GM23338 (cell line): Measurements from ENCODE around the gene DHX38. TPM values are rescaled to one million over a fixed set of nuclear protein-coding genes. Genes with fewer than 3 reads are reported as not detected.

Experiments
- ATAC-seq: fragments of 200-7000 bp; cut with Tn5 transposase; 3 replicates; pipeline ENCODE4 v1.9.1; 2020
- DNase-seq: peaks from one replicate; pipeline ENCODE4 v3.0.0-alpha.2; 2015; ENCODE audit warnings: low spot score
- H2AFZ ChIP-seq: fragments of 200-600 bp; sonication (generic); 2 replicates; pipeline ENCODE4 v1.8.0; 2016; ENCODE audit warnings: antibody characterized with exemption, mild to moderate bottlenecking, moderate library complexity
- H3F3A ChIP-seq: fragments of 200-600 bp; sonication (generic); replicated peaks from 2 replicates; pipeline ENCODE4 v1.8.0; 2017; ENCODE audit warnings: antibody characterized with exemption, mixed run types, low read depth
- H3K27ac ChIP-seq: fragments of 200-600 bp; sonication (generic); 2 replicates; pipeline ENCODE4 v1.6.1; 2016; ENCODE audit warnings: low read depth
- H3K27me3 ChIP-seq: fragments of 200-600 bp; sonication (generic); 2 replicates; pipeline ENCODE4 v1.8.0; 2016; ENCODE audit warnings: mild to moderate bottlenecking, mixed run types, moderate library complexity; ENCODE audit not compliant: insufficient read depth
- H3K36me3 ChIP-seq: fragments of 200-600 bp; sonication (generic); 2 replicates; pipeline ENCODE4 v1.8.0; 2016; ENCODE audit warnings: mild to moderate bottlenecking; ENCODE audit not compliant: insufficient read depth
- H3K4me1 ChIP-seq: fragments of 200-600 bp; sonication (generic); 2 replicates; pipeline ENCODE4 v1.8.0; 2016; ENCODE audit warnings: mild to moderate bottlenecking, moderate library complexity; ENCODE audit not compliant: insufficient read depth
- H3K4me2 ChIP-seq: fragments of 200-600 bp; sonication (generic); 2 replicates; pipeline ENCODE4 v1.7.1; 2017; ENCODE audit warnings: mixed run types
- H3K4me3 ChIP-seq: fragments of 200-600 bp; sonication (generic); 2 replicates; pipeline ENCODE4 v1.6.1; 2016; ENCODE audit warnings: mixed run types
- H3K79me2 ChIP-seq: fragments of 200-600 bp; sonication (generic); replicated peaks from 2 replicates; pipeline ENCODE4 v1.8.0; 2017; ENCODE audit warnings: mild to moderate bottlenecking; ENCODE audit not compliant: insufficient read depth
- H3K9me2 ChIP-seq: fragments of 200-600 bp; sonication (generic); 2 replicates; pipeline ENCODE4 v1.8.0; 2017; ENCODE audit not compliant: insufficient read depth
- H4K20me1 ChIP-seq: fragments of 200-600 bp; sonication (generic); replicated peaks from 2 replicates; pipeline ENCODE4 v1.8.0; 2017; ENCODE audit warnings: mild to moderate bottlenecking; ENCODE audit not compliant: insufficient read depth
- H3K27ac Mint-ChIP-seq: 2 replicates; pipeline ENCODE4 v1.8.0; 2020; ENCODE audit warnings: inconsistent platforms, mild to moderate bottlenecking, moderate library complexity, mixed read lengths
- H3K27me3 Mint-ChIP-seq: 3 replicates; pipeline ENCODE4 v1.8.0; 2022; ENCODE audit warnings: low read depth, mild to moderate bottlenecking, moderate library complexity, mixed read lengths, inconsistent platforms; ENCODE audit not compliant: insufficient read depth, poor library complexity
- H3K36me3 Mint-ChIP-seq: 3 replicates; pipeline ENCODE4 v1.8.0; 2021; ENCODE audit warnings: low read depth, mild to moderate bottlenecking, inconsistent platforms, moderate library complexity, mixed read lengths
- H3K4me1 Mint-ChIP-seq: 3 replicates; pipeline ENCODE4 v1.8.0; 2020; ENCODE audit warnings: mild to moderate bottlenecking, inconsistent platforms, mixed read lengths
- H3K4me3 Mint-ChIP-seq: 3 replicates; pipeline ENCODE4 v1.8.0; 2021; ENCODE audit warnings: moderate library complexity, mild to moderate bottlenecking, inconsistent platforms, mixed read lengths
- H3K9me3 Mint-ChIP-seq: 3 replicates; pipeline ENCODE4 v1.8.0; 2020; ENCODE audit warnings: moderate library complexity, mild to moderate bottlenecking, inconsistent platforms, mixed read lengths
- EZH2 ChIP-seq: fragments of 200-600 bp; sonication (generic); IDR thresholded peaks from one replicate; pipeline ENCODE4 v1.8.0; 2017; ENCODE audit warnings: antibody characterized with exemption, mild to moderate bottlenecking, low read depth; ENCODE audit not compliant: unreplicated experiment
- JUNB ChIP-seq: IDR thresholded peaks from one replicate; pipeline ENCODE4 v1.6.1; 2016; ENCODE audit warnings: antibody characterized with exemption; ENCODE audit not compliant: unreplicated experiment
- NANOG ChIP-seq: IDR thresholded peaks from 2 replicates; pipeline ENCODE4 v1.6.1; 2016; ENCODE audit warnings: antibody characterized with exemption, borderline replicate concordance
- ZNF114 ChIP-seq: fragments of 250-450 bp; sonication (Bioruptor Pico); IDR thresholded peaks from 2 replicates; pipeline ENCODE4 v1.5.0; 2020; ENCODE audit warnings: mild to moderate bottlenecking, moderate library complexity
- ZNF331 ChIP-seq: fragments of 250-450 bp; sonication (Bioruptor Pico); IDR thresholded peaks from 2 replicates; pipeline ENCODE4 v1.5.0; 2020; ENCODE audit warnings: low read depth, mild to moderate bottlenecking, moderate library complexity
- polyA plus RNA-seq: library from polyadenylated mRNA; unstranded; fragments of >200 nt; fragmentation: Nextera tagmentation; extraction: Ambion mirVana; gene quantifications from 2 replicates; pipeline ENCODE4 v1.2.1, GENCODE V29; 2016
- total RNA-seq: library from RNA; depleted of rRNA; stranded (reverse); fragments of >200 nt; shearing (Covaris generic); gene quantifications from 2 replicates; pipeline ENCODE4 v1.2.3, GENCODE V29; 2014
- TF ChIP-seq, protein P1 (sequence below): fragments of 250-450 bp; sonication (Bioruptor Pico); IDR thresholded peaks from 2 replicates; pipeline ENCODE4 v1.5.0; 2020; ENCODE audit warnings: mild to moderate bottlenecking, moderate library complexity
- TF ChIP-seq, protein P2 (sequence below): IDR thresholded peaks from 2 replicates; pipeline ENCODE4 v1.6.1; 2016; ENCODE audit warnings: antibody characterized with exemption
- TF ChIP-seq, protein P3 (sequence below), 2 experiments: fragments of 200-600 bp in 1 of 2; sonication (generic) in 1 of 2; conservative IDR thresholded peaks; 2 replicates each; pipeline versions ENCODE4 v1.5.1 to v1.6.1; 2016 to 2017; ENCODE audit warnings: antibody characterized with exemption in 2 of 2, low read depth in 2 of 2, mild to moderate bottlenecking in 2 of 2, moderate library complexity in 1 of 2

DHX38 gene
- total and polyA plus RNA-seq, 2 experiments from 2014 or later: 31.4 to 46.4 TPM

DNA sequence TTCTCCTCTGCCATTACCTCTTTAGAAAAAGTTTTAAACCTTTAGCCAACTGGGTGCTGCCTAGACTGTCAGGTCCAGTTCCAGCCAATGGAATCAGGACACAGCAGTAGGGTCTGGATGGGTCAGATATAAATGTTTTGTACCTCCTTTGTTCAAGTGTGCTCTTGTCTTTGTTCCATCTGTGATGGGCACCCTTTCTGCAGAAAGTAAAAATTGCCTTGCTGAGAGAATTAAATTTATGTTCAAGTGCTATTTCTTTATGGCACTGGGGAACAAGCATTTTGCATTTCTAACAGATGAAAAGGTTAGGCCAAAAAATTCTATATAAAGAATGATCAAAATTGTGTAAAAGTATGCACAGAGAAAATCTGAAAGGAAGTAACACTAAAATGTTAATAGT is 44.5 kb upstream of the DHX38 start:
- DNase-seq: no peak
- H3K9me3 Mint-ChIP-seq: peaks cover 16% of the 10 kb centered on the region
- no peaks in the 10 kb centered on the region for H3K79me2 ChIP-seq
- H3K36me3 Mint-ChIP-seq: 0 out of 3 replicates have a peak, but pooled peaks cover 4% of the 10 kb centered on the region
- no peak overlapping the region for H3K4me3 Mint-ChIP-seq
- H3K4me1 Mint-ChIP-seq: no peaks in the 10 kb centered on the region
- no peak overlapping the region for H3K27ac ChIP-seq
- H3K36me3 ChIP-seq: no peaks in the 10 kb centered on the region
- H3F3A ChIP-seq: no peaks in the 10 kb centered on the region
- H3K27me3 Mint-ChIP-seq: peaks cover 2% of the 10 kb centered on the region
- H3K27me3 ChIP-seq: no peaks in the 10 kb centered on the region
- H3K27ac Mint-ChIP-seq: no peak overlapping the region
- no peaks in the 10 kb centered on the region for H3K4me1 ChIP-seq
- H3K4me2 ChIP-seq: no peak overlapping the region
- H2AFZ ChIP-seq: no peak overlapping the region
- H3K4me3 ChIP-seq: no peak overlapping the region
- no peaks in the 10 kb centered on the region for H3K9me2 ChIP-seq
- ATAC-seq: no peak
- TF ChIP-seq ZNF331 (CRISPR knock-in tag): no peak
- TF ChIP-seq, protein P1, sequence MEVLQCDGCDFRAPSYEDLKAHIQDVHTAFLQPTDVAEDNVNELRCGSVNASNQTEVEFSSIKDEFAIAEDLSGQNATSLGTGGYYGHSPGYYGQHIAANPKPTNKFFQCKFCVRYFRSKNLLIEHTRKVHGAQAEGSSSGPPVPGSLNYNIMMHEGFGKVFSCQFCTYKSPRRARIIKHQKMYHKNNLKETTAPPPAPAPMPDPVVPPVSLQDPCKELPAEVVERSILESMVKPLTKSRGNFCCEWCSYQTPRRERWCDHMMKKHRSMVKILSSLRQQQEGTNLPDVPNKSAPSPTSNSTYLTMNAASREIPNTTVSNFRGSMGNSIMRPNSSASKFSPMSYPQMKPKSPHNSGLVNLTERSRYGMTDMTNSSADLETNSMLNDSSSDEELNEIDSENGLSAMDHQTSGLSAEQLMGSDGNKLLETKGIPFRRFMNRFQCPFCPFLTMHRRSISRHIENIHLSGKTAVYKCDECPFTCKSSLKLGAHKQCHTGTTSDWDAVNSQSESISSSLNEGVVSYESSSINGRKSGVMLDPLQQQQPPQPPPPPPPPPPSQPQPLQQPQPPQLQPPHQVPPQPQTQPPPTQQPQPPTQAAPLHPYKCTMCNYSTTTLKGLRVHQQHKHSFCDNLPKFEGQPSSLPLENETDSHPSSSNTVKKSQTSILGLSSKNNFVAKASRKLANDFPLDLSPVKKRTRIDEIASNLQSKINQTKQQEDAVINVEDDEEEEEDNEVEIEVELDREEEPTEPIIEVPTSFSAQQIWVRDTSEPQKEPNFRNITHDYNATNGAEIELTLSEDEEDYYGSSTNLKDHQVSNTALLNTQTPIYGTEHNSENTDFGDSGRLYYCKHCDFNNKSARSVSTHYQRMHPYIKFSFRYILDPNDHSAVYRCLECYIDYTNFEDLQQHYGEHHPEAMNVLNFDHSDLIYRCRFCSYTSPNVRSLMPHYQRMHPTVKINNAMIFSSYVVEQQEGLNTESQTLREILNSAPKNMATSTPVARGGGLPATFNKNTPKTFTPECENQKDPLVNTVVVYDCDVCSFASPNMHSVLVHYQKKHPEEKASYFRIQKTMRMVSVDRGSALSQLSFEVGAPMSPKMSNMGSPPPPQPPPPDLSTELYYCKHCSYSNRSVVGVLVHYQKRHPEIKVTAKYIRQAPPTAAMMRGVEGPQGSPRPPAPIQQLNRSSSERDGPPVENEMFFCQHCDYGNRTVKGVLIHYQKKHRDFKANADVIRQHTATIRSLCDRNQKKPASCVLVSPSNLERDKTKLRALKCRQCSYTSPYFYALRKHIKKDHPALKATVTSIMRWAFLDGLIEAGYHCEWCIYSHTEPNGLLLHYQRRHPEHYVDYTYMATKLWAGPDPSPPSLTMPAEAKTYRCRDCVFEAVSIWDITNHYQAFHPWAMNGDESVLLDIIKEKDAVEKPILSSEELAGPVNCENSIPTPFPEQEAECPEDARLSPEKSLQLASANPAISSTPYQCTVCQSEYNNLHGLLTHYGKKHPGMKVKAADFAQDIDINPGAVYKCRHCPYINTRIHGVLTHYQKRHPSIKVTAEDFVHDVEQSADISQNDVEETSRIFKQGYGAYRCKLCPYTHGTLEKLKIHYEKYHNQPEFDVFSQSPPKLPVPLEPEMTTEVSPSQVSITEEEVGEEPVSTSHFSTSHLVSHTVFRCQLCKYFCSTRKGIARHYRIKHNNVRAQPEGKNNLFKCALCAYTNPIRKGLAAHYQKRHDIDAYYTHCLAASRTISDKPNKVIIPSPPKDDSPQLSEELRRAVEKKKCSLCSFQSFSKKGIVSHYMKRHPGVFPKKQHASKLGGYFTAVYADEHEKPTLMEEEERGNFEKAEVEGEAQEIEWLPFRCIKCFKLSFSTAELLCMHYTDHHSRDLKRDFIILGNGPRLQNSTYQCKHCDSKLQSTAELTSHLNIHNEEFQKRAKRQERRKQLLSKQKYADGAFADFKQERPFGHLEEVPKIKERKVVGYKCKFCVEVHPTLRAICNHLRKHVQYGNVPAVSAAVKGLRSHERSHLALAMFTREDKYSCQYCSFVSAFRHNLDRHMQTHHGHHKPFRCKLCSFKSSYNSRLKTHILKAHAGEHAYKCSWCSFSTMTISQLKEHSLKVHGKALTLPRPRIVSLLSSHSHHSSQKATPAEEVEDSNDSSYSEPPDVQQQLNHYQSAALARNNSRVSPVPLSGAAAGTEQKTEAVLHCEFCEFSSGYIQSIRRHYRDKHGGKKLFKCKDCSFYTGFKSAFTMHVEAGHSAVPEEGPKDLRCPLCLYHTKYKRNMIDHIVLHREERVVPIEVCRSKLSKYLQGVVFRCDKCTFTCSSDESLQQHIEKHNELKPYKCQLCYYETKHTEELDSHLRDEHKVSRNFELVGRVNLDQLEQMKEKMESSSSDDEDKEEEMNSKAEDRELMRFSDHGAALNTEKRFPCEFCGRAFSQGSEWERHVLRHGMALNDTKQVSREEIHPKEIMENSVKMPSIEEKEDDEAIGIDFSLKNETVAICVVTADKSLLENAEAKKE (CRISPR knock-in tag): no peak
- TF ChIP-seq, protein P2, sequence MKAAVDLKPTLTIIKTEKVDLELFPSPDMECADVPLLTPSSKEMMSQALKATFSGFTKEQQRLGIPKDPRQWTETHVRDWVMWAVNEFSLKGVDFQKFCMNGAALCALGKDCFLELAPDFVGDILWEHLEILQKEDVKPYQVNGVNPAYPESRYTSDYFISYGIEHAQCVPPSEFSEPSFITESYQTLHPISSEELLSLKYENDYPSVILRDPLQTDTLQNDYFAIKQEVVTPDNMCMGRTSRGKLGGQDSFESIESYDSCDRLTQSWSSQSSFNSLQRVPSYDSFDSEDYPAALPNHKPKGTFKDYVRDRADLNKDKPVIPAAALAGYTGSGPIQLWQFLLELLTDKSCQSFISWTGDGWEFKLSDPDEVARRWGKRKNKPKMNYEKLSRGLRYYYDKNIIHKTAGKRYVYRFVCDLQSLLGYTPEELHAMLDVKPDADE: no peak
- H4K20me1 ChIP-seq: no peaks in the 10 kb centered on the region

DNA sequence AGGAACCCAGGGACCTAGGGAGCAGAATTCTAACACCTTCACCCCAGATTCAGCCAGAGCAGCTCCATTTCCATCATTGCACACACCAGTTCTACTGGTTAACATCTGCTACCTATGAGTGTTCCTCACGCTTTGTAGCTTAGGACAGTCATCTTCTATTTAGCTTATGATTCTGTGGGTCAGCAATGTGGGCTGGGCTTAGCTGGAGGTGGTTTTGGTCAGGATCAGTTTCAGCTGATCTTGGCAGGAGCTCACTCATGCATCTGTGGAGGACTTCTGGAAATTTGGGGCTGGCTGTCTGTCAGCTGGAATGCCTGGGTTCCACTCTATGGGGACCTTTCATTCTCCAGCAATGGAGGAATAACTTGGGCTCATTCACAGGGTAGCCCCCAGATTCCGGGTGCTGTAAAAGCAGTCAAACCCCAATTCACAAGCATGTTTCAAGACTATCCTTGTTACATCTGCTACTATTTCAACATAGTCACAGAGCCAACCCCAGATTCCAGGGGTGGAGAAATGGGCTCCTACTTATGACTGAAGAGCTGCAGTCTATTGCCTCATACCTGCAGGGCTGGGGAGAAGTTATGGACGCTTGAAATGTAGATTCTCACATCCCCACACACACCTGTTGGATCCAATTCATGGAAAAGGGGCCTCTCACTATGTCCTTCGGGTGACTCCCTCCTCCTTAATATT is 42.7 kb upstream of the DHX38 start:
- no peak overlapping the region for H3K4me2 ChIP-seq
- no peak overlapping the region for H2AFZ ChIP-seq
- H3K27ac Mint-ChIP-seq: no peak overlapping the region
- H3K36me3 ChIP-seq: no peaks in the 10 kb centered on the region
- TF ChIP-seq ZNF331 (CRISPR knock-in tag): no peak
- TF ChIP-seq, protein P3, sequence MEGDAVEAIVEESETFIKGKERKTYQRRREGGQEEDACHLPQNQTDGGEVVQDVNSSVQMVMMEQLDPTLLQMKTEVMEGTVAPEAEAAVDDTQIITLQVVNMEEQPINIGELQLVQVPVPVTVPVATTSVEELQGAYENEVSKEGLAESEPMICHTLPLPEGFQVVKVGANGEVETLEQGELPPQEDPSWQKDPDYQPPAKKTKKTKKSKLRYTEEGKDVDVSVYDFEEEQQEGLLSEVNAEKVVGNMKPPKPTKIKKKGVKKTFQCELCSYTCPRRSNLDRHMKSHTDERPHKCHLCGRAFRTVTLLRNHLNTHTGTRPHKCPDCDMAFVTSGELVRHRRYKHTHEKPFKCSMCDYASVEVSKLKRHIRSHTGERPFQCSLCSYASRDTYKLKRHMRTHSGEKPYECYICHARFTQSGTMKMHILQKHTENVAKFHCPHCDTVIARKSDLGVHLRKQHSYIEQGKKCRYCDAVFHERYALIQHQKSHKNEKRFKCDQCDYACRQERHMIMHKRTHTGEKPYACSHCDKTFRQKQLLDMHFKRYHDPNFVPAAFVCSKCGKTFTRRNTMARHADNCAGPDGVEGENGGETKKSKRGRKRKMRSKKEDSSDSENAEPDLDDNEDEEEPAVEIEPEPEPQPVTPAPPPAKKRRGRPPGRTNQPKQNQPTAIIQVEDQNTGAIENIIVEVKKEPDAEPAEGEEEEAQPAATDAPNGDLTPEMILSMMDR (conservative IDR thresholded peaks at IDR 0.05; ENCODE audit: low read depth in 2 of 2): no peak
- no peak for TF ChIP-seq NANOG
- no peak for TF ChIP-seq JUNB
- no peak for TF ChIP-seq EZH2
- TF ChIP-seq ZNF114: no peak
- H3K4me3 ChIP-seq: no peak overlapping the region
- peaks cover 5% of the 10 kb centered on the region for H3K27me3 Mint-ChIP-seq
- H4K20me1 ChIP-seq: no peaks in the 10 kb centered on the region
- no peak for ATAC-seq
- H3K36me3 Mint-ChIP-seq: 0 out of 3 replicates have a peak, but pooled peaks cover 4% of the 10 kb centered on the region
- no peaks in the 10 kb centered on the region for H3K9me2 ChIP-seq
- H3K9me3 Mint-ChIP-seq: peaks cover 16% of the 10 kb centered on the region
- no peak overlapping the region for H3K27ac ChIP-seq
- no peak overlapping the region for H3K4me3 Mint-ChIP-seq
- no peaks in the 10 kb centered on the region for H3K27me3 ChIP-seq
- H3K79me2 ChIP-seq: no peaks in the 10 kb centered on the region
- no peaks in the 10 kb centered on the region for H3K4me1 Mint-ChIP-seq
- no peaks in the 10 kb centered on the region for H3F3A ChIP-seq
- H3K4me1 ChIP-seq: no peaks in the 10 kb centered on the region
- no peak for DNase-seq
